ENCODE measurements around the gene CAND2. TPM values are rescaled to one million over a fixed set of nuclear protein-coding genes. Genes with fewer than 3 reads are reported as not detected.

Gene CAND2
- 3.2 and 4.5 TPM in 2 replicates for total RNA-seq

DNA sequence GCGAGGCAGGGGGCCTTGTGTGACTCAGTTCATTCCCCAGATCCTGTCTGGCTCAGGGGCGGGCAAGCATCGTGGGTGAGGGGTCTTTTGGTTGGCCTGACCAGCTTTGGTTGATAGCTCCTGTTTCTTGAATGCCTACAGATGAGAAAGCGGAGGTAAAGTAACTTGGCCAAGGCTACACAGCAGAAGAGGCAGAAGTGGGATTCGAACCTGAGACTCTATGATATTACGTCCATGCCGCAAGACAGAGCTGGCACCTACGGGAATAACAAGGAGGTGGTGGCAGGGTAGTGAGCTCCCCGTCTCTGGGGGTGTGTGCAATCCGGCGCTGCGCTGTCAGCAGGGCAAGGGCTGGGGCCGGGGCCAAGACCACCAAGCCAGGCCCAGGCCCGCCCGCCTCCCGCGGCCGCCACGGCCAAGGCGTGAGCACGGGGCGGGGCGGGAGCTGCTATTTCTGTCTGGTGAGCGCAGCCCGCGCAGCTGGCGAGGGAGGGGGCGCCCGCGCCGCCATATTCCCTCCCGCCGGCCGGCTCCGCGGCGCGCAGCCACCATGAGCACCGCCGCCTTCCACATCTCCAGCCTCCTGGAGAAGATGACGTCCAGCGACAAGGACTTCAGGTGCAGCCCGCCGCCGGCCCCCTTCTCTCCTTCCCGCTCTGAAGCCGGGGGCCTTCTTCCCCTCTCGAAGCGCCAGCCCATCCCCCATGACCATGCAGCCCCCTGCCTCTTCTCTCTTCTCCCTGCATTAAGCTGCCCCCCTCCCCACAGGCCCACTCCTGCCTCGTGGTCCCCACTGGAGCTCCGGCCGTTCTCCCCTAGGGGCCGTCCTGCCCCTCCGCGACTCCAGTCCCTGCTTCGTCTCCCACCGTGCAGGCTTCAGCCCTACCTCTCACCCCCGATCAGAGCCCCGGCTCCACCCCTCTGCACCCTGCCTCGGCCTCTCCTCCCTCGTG, at the start of gene CAND2:
Gene CAND2 (plus strand): TSS at position 510 of the 953 bp plus-strand sequence. CDS start 41 bp downstream, at position 551.

GRCh38 chr3:12759097-12759679, 37.3 kb upstream of the CAND2 start, which contains the start of gene TMEM40:
Gene TMEM40, minus strand, starts transcription at chr3:12759259. Its CDS starts 9,427 bp downstream, at chr3:12749832.

DNA sequence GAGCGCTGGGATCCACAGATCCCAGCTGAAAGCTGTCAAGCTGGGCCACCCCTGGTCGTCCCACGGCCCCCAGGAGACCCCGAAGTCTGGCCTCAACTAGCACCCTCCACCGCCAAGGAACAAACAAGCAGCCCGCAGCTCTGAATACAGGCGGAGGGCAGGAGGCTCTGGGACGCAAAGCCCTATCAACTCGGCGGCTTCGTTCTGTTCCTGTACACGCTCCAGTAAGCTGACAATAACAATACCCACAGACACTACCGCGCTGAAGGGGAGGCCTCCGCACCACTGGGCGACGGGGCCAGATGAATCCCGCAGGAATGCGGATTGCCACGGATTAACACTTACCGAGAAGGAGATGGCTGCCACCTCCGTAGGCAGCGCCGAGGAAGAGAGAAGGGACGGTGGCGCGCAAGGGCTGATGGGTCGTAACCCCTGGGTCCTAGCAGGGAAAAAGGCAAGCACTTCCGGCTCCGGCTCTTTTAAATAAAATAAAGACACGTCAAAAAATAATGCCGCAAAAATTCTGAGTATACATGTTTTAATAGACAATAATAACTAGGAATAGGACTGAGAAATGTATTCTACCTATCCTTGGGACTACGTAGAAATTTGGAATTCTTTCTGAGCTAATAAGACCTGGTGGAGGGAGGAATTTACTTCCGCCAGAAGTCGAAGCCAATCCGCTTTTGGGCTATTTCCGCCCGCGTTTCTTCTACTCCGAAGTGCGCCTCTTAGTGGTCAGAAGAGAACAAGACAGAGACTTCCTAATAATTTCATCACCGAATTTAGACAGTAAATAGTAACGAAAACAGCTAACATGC, 44.9 kb downstream of the CAND2 start, which contains the start of gene RPL32:
Gene RPL32 (minus strand): TSS at position 417 of the 821 bp plus-strand sequence. CDS start 1,328 bp downstream, outside the sequence.

Other genes with a start within 250 kb of the CAND2 start
- gene MKRN2, start 239.6 kb upstream of the CAND2 start, total RNA-seq: 40.1 and 50.4 TPM in 2 replicates
- 60.0 and 87.1 TPM in 2 replicates for gene RAF1, start 132.6 kb upstream of the CAND2 start, total RNA-seq
- gene TMEM40, start 37.4 kb upstream of the CAND2 start, total RNA-seq: not detected in 2 replicates
- 535 and 648 TPM in 2 replicates for gene RPL32, start 44.9 kb downstream of the CAND2 start, total RNA-seq

All from smooth muscle cell of the umbilical artery (primary cell).